Measurements from ENCODE around the gene CAMP.

The CAMP gene

GRCh38 chr3:48215019-48215418, 8.3 kb upstream of the CAMP start:
- no peak for DNase-seq

GRCh38 chr3:48215466-48215865, 7.8 kb upstream of the CAMP start:
- DNase-seq: no peak

- DNase-seq: no peak
Measured at GRCh38 chr3:48215876-48216275, 7.4 kb upstream of the CAMP start.

- DNase-seq: no peak
Measured at GRCh38 chr3:48217449-48217848, 5.8 kb upstream of the CAMP start.

- DNase-seq: no peak
Measured at GRCh38 chr3:48218537-48218936, 4.8 kb upstream of the CAMP start.

GRCh38 chr3:48219543-48219942, 3.8 kb upstream of the CAMP start:
- no peak for DNase-seq

GRCh38 chr3:48220746-48221145, 2.5 kb upstream of the CAMP start:
- DNase-seq: no peak

- no peak for DNase-seq
Measured at GRCh38 chr3:48225587-48225986, 2.3 kb downstream of the CAMP start.

GRCh38 chr3:48226939-48227338, 3.6 kb downstream of the CAMP start:
- DNase-seq: no peak

- DNase-seq: no peak
Measured at GRCh38 chr3:48232232-48232631, 8.9 kb downstream of the CAMP start.

GRCh38 chr3:48232734-48233133, 9.4 kb downstream of the CAMP start:
- DNase-seq: peak; percentile 84

GRCh38 chr3:48233542-48233941, 10.2 kb downstream of the CAMP start:
- no peak for DNase-seq

- DNase-seq: no peak
Measured at GRCh38 chr3:48236531-48236930, 13.2 kb downstream of the CAMP start.

GRCh38 chr3:48238531-48239085, 15.3 kb downstream of the CAMP start:
- DNase-seq: no peak

GRCh38 chr3:48240000-48240963, 17.0 kb downstream of the CAMP start:
- no peak for DNase-seq

GRCh38 chr3:48241796-48242455, 18.6 kb downstream of the CAMP start:
- no peak for DNase-seq

GRCh38 chr3:48243886-48244285, 20.6 kb downstream of the CAMP start:
- no peak for DNase-seq

- DNase-seq: no peak
Measured at GRCh38 chr3:48244461-48244860, 21.2 kb downstream of the CAMP start.

GRCh38 chr3:48245136-48245535, 21.8 kb downstream of the CAMP start:
- DNase-seq: no peak

- no peak for DNase-seq
Measured at GRCh38 chr3:48247401-48247811, 24.1 kb downstream of the CAMP start.

GRCh38 chr3:48248095-48248850, 25.0 kb downstream of the CAMP start:
- DNase-seq: no peak

GRCh38 chr3:48256557-48256956, 33.3 kb downstream of the CAMP start:
- no peak for DNase-seq

- no peak for DNase-seq
Measured at GRCh38 chr3:48258530-48258929, 35.2 kb downstream of the CAMP start.

Measured in SHP77 (cell line).